ENCODE data around the gene NCAPD2. TPM values are rescaled to one million over a fixed set of nuclear protein-coding genes. Genes with fewer than 3 reads are reported as not detected.
"Not testable (repeated sequence)": the region's sequence is repeated elsewhere in the genome, so short reads cannot be mapped to it uniquely, and the experiment has no call there.

NCAPD2 gene
- total RNA-seq, 2 donors from 2014 or later: 86.7 to 99.0 TPM

DNA sequence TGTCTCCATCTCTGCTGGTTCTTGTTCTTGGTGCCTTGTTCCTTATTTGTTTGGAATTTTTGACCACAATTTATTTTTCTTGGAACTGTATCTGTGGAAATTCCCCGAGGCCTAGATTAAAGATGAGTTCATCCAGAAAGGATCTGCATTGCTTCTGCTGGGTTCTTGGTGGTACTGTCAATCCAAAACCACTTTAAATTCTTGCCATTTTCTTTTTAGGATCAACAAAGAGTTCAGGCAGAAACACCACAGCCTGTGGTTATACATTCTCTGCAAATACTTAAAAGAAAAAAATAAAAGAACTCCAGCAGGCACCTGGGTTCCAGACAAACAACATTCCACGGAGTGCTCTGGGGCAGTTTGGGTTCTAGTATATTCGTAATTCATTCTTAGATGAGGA lies 17.4 kb upstream of the NCAPD2 start:
- H3K27me3 ChIP-seq (replicated peaks; ENCODE audit: insufficient read depth): no peaks in the 10 kb centered on the region

DNA sequence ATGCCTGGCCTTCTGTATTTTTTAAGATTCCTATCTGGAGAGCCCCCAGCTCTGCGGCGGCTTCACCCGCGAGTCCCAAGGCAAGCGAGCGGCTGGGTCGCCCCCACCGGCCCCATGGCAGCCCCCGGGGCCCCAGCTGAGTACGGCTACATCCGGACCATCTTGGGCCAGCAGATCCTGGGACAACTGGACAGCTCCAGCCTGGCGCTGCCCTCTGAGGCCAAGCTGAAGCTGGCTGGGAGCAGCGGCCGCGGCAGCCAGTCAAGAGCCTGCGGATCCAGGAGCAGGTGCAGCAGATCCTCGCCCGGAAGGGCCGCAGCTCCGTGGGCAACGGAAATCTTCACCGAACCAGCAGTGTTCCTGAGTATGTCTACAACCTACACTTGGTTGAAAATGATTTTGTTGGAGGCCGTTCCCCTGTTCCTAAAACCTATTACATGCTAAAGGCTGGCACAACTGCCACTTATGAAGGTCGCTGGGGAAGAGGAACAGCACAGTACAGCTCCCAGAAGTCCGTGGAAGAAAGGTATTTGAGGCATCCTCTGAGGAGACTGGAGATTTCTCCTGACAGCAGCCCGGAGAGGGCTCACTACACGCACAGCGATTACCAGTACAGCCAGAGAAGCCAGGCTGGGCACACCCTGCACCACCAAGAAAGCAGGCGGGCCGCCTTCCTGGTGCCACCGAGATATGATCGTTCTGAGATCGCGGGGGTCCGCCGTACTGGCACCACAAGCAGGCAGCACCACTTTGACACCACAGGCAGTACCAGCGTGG lies 16.1 kb upstream of the NCAPD2 start:
- H3K27me3 ChIP-seq (replicated peaks; ENCODE audit: insufficient read depth); H3K9me3 ChIP-seq; H3K36me3 ChIP-seq; H3K4me1 ChIP-seq (replicated peaks); intact Hi-C loops (cut with DNase I); H3K27ac ChIP-seq; H3K4me3 ChIP-seq; DNase-seq (ENCODE audit: low spot score): not testable (repeated sequence)
- WGBS: 90% methylated on average over 33 of the region's 37 CpGs

More for the DNA sequence above, 17.4 kb upstream of the NCAPD2 start:
- WGBS: 26% methylated on average over 3 of the region's 3 CpGs
- TF ChIP-seq POLR2A (IDR thresholded peaks at IDR 0.05) (no peak), POLR2AphosphoS5 (IDR thresholded peaks at IDR 0.05) (no peak)
- TF ChIP-seq, protein P1, sequence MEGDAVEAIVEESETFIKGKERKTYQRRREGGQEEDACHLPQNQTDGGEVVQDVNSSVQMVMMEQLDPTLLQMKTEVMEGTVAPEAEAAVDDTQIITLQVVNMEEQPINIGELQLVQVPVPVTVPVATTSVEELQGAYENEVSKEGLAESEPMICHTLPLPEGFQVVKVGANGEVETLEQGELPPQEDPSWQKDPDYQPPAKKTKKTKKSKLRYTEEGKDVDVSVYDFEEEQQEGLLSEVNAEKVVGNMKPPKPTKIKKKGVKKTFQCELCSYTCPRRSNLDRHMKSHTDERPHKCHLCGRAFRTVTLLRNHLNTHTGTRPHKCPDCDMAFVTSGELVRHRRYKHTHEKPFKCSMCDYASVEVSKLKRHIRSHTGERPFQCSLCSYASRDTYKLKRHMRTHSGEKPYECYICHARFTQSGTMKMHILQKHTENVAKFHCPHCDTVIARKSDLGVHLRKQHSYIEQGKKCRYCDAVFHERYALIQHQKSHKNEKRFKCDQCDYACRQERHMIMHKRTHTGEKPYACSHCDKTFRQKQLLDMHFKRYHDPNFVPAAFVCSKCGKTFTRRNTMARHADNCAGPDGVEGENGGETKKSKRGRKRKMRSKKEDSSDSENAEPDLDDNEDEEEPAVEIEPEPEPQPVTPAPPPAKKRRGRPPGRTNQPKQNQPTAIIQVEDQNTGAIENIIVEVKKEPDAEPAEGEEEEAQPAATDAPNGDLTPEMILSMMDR (IDR thresholded peaks at IDR 0.05): no peak
- Histone ChIP-seq H3K4me1 (replicated peaks) (no peaks in the 10 kb centered on the region), H3K27ac (peak overlapping the region; percentile 34 to 45), H3K9me3 (no peaks in the 10 kb centered on the region), H3K4me3 (no peak overlapping the region), H3K36me3 (no peaks in the 10 kb centered on the region)
- intact Hi-C loops (cut with DNase I): no loop called here
- no peak for DNase-seq (ENCODE audit: low spot score)

DNA sequence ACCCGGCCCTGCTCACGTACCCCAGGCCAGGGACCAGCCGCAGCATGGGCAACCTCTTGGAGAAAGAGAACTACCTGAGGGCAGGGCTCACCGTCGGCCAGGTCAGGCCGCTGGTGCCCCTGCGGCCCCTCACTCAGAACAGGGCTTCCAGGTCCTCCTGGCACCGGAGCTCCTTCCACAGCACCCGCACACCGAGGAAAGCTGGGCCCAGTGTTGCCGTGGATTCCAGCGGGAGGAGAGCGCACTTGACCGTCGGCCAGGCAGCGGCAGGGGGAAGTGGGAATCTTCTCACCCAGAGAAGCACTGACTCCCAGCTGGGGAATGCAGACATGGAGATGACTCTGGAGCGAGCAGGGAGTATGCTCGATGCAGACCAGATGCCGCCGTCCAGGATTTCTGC lies 15.5 kb upstream of the NCAPD2 start:
- Histone ChIP-seq H3K27ac (no peak overlapping the region), H3K27me3 (replicated peaks; ENCODE audit: insufficient read depth) (no peaks in the 10 kb centered on the region), H3K36me3 (no peaks in the 10 kb centered on the region), H3K4me1 (replicated peaks) (no peaks in the 10 kb centered on the region), H3K4me3 (no peak overlapping the region), H3K9me3 (no peaks in the 10 kb centered on the region)
- WGBS: 92% methylated on average over 20 of the region's 20 CpGs
- TF ChIP-seq, protein P1 (IDR thresholded peaks at IDR 0.05): no peak
- TF ChIP-seq POLR2AphosphoS5 (IDR thresholded peaks at IDR 0.05) (no peak), POLR2A (IDR thresholded peaks at IDR 0.05) (no peak)
- intact Hi-C loops (cut with DNase I): no loop called here
- DNase-seq (ENCODE audit: low spot score): no peak

DNA sequence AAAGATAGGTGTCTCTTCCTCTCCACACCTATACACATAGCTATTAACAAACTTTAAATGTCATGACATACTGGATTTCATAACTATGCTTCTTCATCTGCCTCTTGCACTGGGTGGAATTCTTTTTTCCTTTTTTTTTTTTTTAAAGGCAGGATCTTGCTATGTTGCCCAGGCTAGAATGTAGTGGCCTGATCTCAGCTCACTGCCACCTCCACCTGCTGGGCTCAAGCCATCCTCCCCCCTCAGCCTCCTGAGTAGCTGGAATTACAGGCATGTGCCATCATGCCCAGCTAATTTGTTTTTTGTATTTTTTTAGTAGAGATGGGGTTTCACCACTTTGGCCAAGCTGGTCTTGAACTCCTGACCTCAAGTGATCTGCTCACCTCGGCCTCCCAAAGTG lies 5.7 kb upstream of the NCAPD2 start:
- H3K27ac ChIP-seq: no peak overlapping the region
- H3K36me3 ChIP-seq: no peaks in the 10 kb centered on the region
- intact Hi-C loops (cut with DNase I): no loop called here
- TF ChIP-seq POLR2A (IDR thresholded peaks at IDR 0.05) (no peak), POLR2AphosphoS5 (IDR thresholded peaks at IDR 0.05) (no peak)
- TF ChIP-seq, protein P1 (IDR thresholded peaks at IDR 0.05): no peak
- H3K27me3 ChIP-seq (replicated peaks; ENCODE audit: insufficient read depth): no peaks in the 10 kb centered on the region
- H3K4me3 ChIP-seq: no peak overlapping the region
- WGBS: 66% methylated on average over 1 of the region's 1 CpG
- DNase-seq (ENCODE audit: low spot score): no peak
- H3K4me1 ChIP-seq (replicated peaks): no peaks in the 10 kb centered on the region
- H3K9me3 ChIP-seq: no peaks in the 10 kb centered on the region

DNA sequence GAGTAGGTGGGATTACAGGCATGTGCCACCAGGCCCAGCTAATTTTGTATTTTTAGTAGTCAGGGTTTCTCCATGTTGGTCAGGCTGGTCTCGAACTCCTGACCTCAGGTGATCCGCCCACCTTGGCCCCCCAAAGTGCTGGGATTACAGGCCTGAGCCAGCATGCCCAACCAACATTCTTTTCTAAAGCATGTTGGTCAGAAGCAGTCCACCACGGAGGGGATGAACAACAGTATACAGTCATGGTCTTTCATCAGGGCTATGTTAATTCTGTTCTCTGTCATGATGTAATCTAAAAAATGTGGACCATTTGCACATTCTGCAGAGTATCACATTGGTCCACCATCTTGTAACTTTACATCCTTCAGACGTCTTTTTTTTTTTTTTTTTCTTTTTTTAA lies 4.5 kb upstream of the NCAPD2 start:
- no peak for DNase-seq (ENCODE audit: low spot score)
- no peaks in the 10 kb centered on the region for H3K9me3 ChIP-seq
- no peak for TF ChIP-seq POLR2A (IDR thresholded peaks at IDR 0.05)
- no peak for TF ChIP-seq POLR2AphosphoS5 (IDR thresholded peaks at IDR 0.05)
- TF ChIP-seq, protein P1 (IDR thresholded peaks at IDR 0.05): no peak
- intact Hi-C loops (cut with DNase I): no loop called here
- 61% methylated on average over 4 of the region's 4 CpGs for WGBS
- H3K4me3 ChIP-seq: no peak overlapping the region
- H3K27me3 ChIP-seq (replicated peaks; ENCODE audit: insufficient read depth): no peaks in the 10 kb centered on the region
- H3K36me3 ChIP-seq: no peaks in the 10 kb centered on the region
- H3K27ac ChIP-seq: no peak overlapping the region
- H3K4me1 ChIP-seq (replicated peaks): no peaks in the 10 kb centered on the region

DNA sequence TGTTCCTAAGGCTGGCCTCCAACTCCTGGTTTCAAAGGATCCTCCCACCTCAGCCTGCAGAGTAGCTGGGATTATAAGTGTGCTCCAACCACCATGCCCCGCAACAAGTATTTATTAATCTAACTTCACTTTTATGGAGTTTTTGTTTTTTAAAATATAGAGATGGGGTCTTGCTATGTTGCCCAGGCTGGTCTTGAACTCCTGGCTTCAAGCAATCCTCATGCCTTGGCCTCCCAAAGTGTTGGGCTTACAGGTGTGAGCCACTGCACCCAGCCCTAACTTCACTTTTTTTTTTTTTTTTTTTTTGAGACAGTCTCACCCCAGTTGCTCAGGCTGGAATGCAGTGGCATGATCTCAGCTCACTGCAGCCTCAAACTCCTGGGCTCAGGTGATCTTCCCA lies 3.2 kb upstream of the NCAPD2 start:
- intact Hi-C loops (cut with DNase I): loop anchor here (5.0 kb wide), 1 partner anchor 38 kb away; the partner anchor contains the start of gene TAPBPL
- not testable (repeated sequence) for H3K4me3 ChIP-seq; H3K9me3 ChIP-seq; H3K4me1 ChIP-seq (replicated peaks); H3K27ac ChIP-seq; DNase-seq (ENCODE audit: low spot score); H3K36me3 ChIP-seq; H3K27me3 ChIP-seq (replicated peaks; ENCODE audit: insufficient read depth)
- WGBS: 100% methylated on average over 1 of the region's 1 CpG
